GM23338 (cell line): ENCODE data around the gene ATP8A2. TPM values are rescaled to one million over a fixed set of nuclear protein-coding genes. Genes with fewer than 3 reads are reported as not detected.

Experiments
- ATAC-seq: fragments of 200-7000 bp; cut with Tn5 transposase; 3 replicates; pipeline ENCODE4 v1.9.1; 2020
- DNase-seq: peaks from one replicate; pipeline ENCODE4 v3.0.0-alpha.2; 2015; ENCODE audit warnings: low spot score
- H2AFZ ChIP-seq: fragments of 200-600 bp; sonication (generic); 2 replicates; pipeline ENCODE4 v1.8.0; 2016; ENCODE audit warnings: antibody characterized with exemption, mild to moderate bottlenecking, moderate library complexity
- H3F3A ChIP-seq: fragments of 200-600 bp; sonication (generic); replicated peaks from 2 replicates; pipeline ENCODE4 v1.8.0; 2017; ENCODE audit warnings: antibody characterized with exemption, mixed run types, low read depth
- H3K27ac ChIP-seq: fragments of 200-600 bp; sonication (generic); 2 replicates; pipeline ENCODE4 v1.6.1; 2016; ENCODE audit warnings: low read depth
- H3K27me3 ChIP-seq: fragments of 200-600 bp; sonication (generic); 2 replicates; pipeline ENCODE4 v1.8.0; 2016; ENCODE audit warnings: mild to moderate bottlenecking, mixed run types, moderate library complexity; ENCODE audit not compliant: insufficient read depth
- H3K36me3 ChIP-seq: fragments of 200-600 bp; sonication (generic); 2 replicates; pipeline ENCODE4 v1.8.0; 2016; ENCODE audit warnings: mild to moderate bottlenecking; ENCODE audit not compliant: insufficient read depth
- H3K4me1 ChIP-seq: fragments of 200-600 bp; sonication (generic); 2 replicates; pipeline ENCODE4 v1.8.0; 2016; ENCODE audit warnings: mild to moderate bottlenecking, moderate library complexity; ENCODE audit not compliant: insufficient read depth
- H3K4me2 ChIP-seq: fragments of 200-600 bp; sonication (generic); 2 replicates; pipeline ENCODE4 v1.7.1; 2017; ENCODE audit warnings: mixed run types
- H3K4me3 ChIP-seq: fragments of 200-600 bp; sonication (generic); 2 replicates; pipeline ENCODE4 v1.6.1; 2016; ENCODE audit warnings: mixed run types
- H3K79me2 ChIP-seq: fragments of 200-600 bp; sonication (generic); replicated peaks from 2 replicates; pipeline ENCODE4 v1.8.0; 2017; ENCODE audit warnings: mild to moderate bottlenecking; ENCODE audit not compliant: insufficient read depth
- H3K9me2 ChIP-seq: fragments of 200-600 bp; sonication (generic); 2 replicates; pipeline ENCODE4 v1.8.0; 2017; ENCODE audit not compliant: insufficient read depth
- H4K20me1 ChIP-seq: fragments of 200-600 bp; sonication (generic); replicated peaks from 2 replicates; pipeline ENCODE4 v1.8.0; 2017; ENCODE audit warnings: mild to moderate bottlenecking; ENCODE audit not compliant: insufficient read depth
- H3K27ac Mint-ChIP-seq: 2 replicates; pipeline ENCODE4 v1.8.0; 2020; ENCODE audit warnings: inconsistent platforms, mild to moderate bottlenecking, moderate library complexity, mixed read lengths
- H3K27me3 Mint-ChIP-seq: 3 replicates; pipeline ENCODE4 v1.8.0; 2022; ENCODE audit warnings: low read depth, mild to moderate bottlenecking, moderate library complexity, mixed read lengths, inconsistent platforms; ENCODE audit not compliant: insufficient read depth, poor library complexity
- H3K36me3 Mint-ChIP-seq: 3 replicates; pipeline ENCODE4 v1.8.0; 2021; ENCODE audit warnings: low read depth, mild to moderate bottlenecking, inconsistent platforms, moderate library complexity, mixed read lengths
- H3K4me1 Mint-ChIP-seq: 3 replicates; pipeline ENCODE4 v1.8.0; 2020; ENCODE audit warnings: mild to moderate bottlenecking, inconsistent platforms, mixed read lengths
- H3K4me3 Mint-ChIP-seq: 3 replicates; pipeline ENCODE4 v1.8.0; 2021; ENCODE audit warnings: moderate library complexity, mild to moderate bottlenecking, inconsistent platforms, mixed read lengths
- H3K9me3 Mint-ChIP-seq: 3 replicates; pipeline ENCODE4 v1.8.0; 2020; ENCODE audit warnings: moderate library complexity, mild to moderate bottlenecking, inconsistent platforms, mixed read lengths
- CREB1 ChIP-seq: fragments of 250-450 bp; sonication (Bioruptor Pico); IDR thresholded peaks from 2 replicates; pipeline ENCODE4 v1.5.0; 2020; ENCODE audit warnings: low read depth, mild to moderate bottlenecking, moderate library complexity
- CTCF ChIP-seq, 2 experiments: fragments of 200-600 bp in 1 of 2; sonication (generic) in 1 of 2; conservative IDR thresholded peaks; 2 replicates each; pipeline versions ENCODE4 v1.5.1 to v1.6.1; 2016 to 2017; ENCODE audit warnings: antibody characterized with exemption in 2 of 2, low read depth in 2 of 2, mild to moderate bottlenecking in 2 of 2, moderate library complexity in 1 of 2
- ETS1 ChIP-seq: IDR thresholded peaks from 2 replicates; pipeline ENCODE4 v1.6.1; 2016; ENCODE audit warnings: antibody characterized with exemption
- EZH2 ChIP-seq: fragments of 200-600 bp; sonication (generic); IDR thresholded peaks from one replicate; pipeline ENCODE4 v1.8.0; 2017; ENCODE audit warnings: antibody characterized with exemption, mild to moderate bottlenecking, low read depth; ENCODE audit not compliant: unreplicated experiment
- EZH2phosphoT487 ChIP-seq: fragments of 200-600 bp; sonication (generic); IDR thresholded peaks from one replicate; pipeline ENCODE4 v1.8.1; 2018; ENCODE audit warnings: antibody characterized with exemption; ENCODE audit not compliant: unreplicated experiment
- JUNB ChIP-seq: IDR thresholded peaks from one replicate; pipeline ENCODE4 v1.6.1; 2016; ENCODE audit warnings: antibody characterized with exemption; ENCODE audit not compliant: unreplicated experiment
- POLR2AphosphoS5 ChIP-seq: IDR thresholded peaks from 2 replicates; pipeline ENCODE4 v1.6.1; 2016; ENCODE audit warnings: antibody characterized with exemption, low read depth
- REST ChIP-seq: IDR thresholded peaks from one replicate; pipeline ENCODE4 v1.6.1; 2018; ENCODE audit warnings: antibody characterized with exemption; ENCODE audit not compliant: unreplicated experiment
- STAT1 ChIP-seq: IDR thresholded peaks from one replicate; pipeline ENCODE4 v1.6.1; 2016; ENCODE audit warnings: antibody characterized with exemption; ENCODE audit not compliant: unreplicated experiment
- ZNF331 ChIP-seq: fragments of 250-450 bp; sonication (Bioruptor Pico); IDR thresholded peaks from 2 replicates; pipeline ENCODE4 v1.5.0; 2020; ENCODE audit warnings: low read depth, mild to moderate bottlenecking, moderate library complexity
- polyA plus RNA-seq: library from polyadenylated mRNA; unstranded; fragments of >200 nt; fragmentation: Nextera tagmentation; extraction: Ambion mirVana; gene quantifications from 2 replicates; pipeline ENCODE4 v1.2.1, GENCODE V29; 2016
- total RNA-seq: library from RNA; depleted of rRNA; stranded (reverse); fragments of >200 nt; shearing (Covaris generic); gene quantifications from 2 replicates; pipeline ENCODE4 v1.2.3, GENCODE V29; 2014

The ATP8A2 gene
- total and polyA plus RNA-seq, 2 experiments from 2014 or later, result 5.7 to 8.8 TPM

GRCh38 chr13:25840261-25840660 is 468.5 kb downstream of the ATP8A2 start (continued):
- TF ChIP-seq POLR2AphosphoS5, result no peak
- no peak for TF ChIP-seq CTCF (conservative IDR thresholded peaks at IDR 0.05; ENCODE audit: low read depth in 2 of 2)
- TF ChIP-seq EZH2phosphoT487, result no peak
- TF ChIP-seq CREB1 (CRISPR knock-in tag), result no peak
- no peak for TF ChIP-seq REST
- no peak for TF ChIP-seq JUNB
- no peak for TF ChIP-seq ZNF331 (CRISPR knock-in tag)

- H3K4me3 Mint-ChIP-seq, result no peak overlapping the region
- H3K9me2 ChIP-seq, result no peaks in the 10 kb centered on the region
- no peak overlapping the region for H2AFZ ChIP-seq
- DNase-seq (no peak), ATAC-seq (no peak)
- H3K79me2 ChIP-seq, result no peaks in the 10 kb centered on the region
- H3K27ac Mint-ChIP-seq, result no peak overlapping the region
- H3K4me1 ChIP-seq, result no peaks in the 10 kb centered on the region
- no peaks in the 10 kb centered on the region for H3K27me3 ChIP-seq
- peaks cover 11% of the 10 kb centered on the region for H3K4me1 Mint-ChIP-seq
- H4K20me1 ChIP-seq, result no peaks in the 10 kb centered on the region
- no peaks in the 10 kb centered on the region for H3K36me3 Mint-ChIP-seq
- no peaks in the 10 kb centered on the region for H3K36me3 ChIP-seq
- H3K4me2 ChIP-seq, result no peak overlapping the region
- no peak overlapping the region for H3K4me3 ChIP-seq
- 0 out of 3 replicates have a peak, but pooled peaks cover 5% of the 10 kb centered on the region for H3K9me3 Mint-ChIP-seq
- peaks cover 4% of the 10 kb centered on the region for H3K27me3 Mint-ChIP-seq
- no peak overlapping the region for H3K27ac ChIP-seq
- no peaks in the 10 kb centered on the region for H3F3A ChIP-seq
- TF ChIP-seq STAT1, result no peak
- no peak for TF ChIP-seq REST
- TF ChIP-seq ETS1, result no peak
- no peak for TF ChIP-seq JUNB
- no peak for TF ChIP-seq EZH2phosphoT487
- no peak for TF ChIP-seq EZH2
- TF ChIP-seq ZNF331 (CRISPR knock-in tag), result no peak
- no peak for TF ChIP-seq POLR2AphosphoS5
These were observed 469.2 kb downstream of the ATP8A2 start for GRCh38 chr13:25840931-25841330.
